ENCODE data around the gene TRAT1. TPM values are rescaled to one million over a fixed set of nuclear protein-coding genes. Genes with fewer than 3 reads are reported as not detected.

TRAT1 gene
- polyA plus RNA-seq, 1 experiment: not detected

GRCh38 chr3:108847187-108847586, 24.6 kb downstream of the TRAT1 start:
- ChIA-PET POLR2A (no interaction called here), CTCF (no interaction called here)
- H3K27ac ChIP-seq (ENCODE audit: low read depth, low read length): no peak overlapping the region
- H3K27me3 ChIP-seq (ENCODE audit: control insufficient read depth, insufficient read depth, low read length): peaks cover 3% of the 10 kb centered on the region
- H3K4me3 ChIP-seq (ENCODE audit: low read depth, low read length): no peak overlapping the region
- no peak for TF ChIP-seq CTCF (IDR thresholded peaks at IDR 0.05; ENCODE audit: low read depth, low read length)
- no peaks in the 10 kb centered on the region for H3K9me3 ChIP-seq (ENCODE audit: control insufficient read depth, insufficient read depth, low read length)
- no peak for DNase-seq (ENCODE audit: low read depth, low spot score)

GRCh38 chr3:108849075-108849474, 26.5 kb downstream of the TRAT1 start:
- H3K4me3 ChIP-seq (ENCODE audit: low read depth, low read length): no peak overlapping the region
- no peak overlapping the region for H3K27ac ChIP-seq (ENCODE audit: low read depth, low read length)
- H3K9me3 ChIP-seq (ENCODE audit: control insufficient read depth, insufficient read depth, low read length): no peaks in the 10 kb centered on the region
- TF ChIP-seq CTCF (IDR thresholded peaks at IDR 0.05; ENCODE audit: low read depth, low read length): no peak
- ChIA-PET POLR2A (no interaction called here), CTCF (no interaction called here)
- no peaks in the 10 kb centered on the region for H3K27me3 ChIP-seq (ENCODE audit: control insufficient read depth, insufficient read depth, low read length)
- no peak for DNase-seq (ENCODE audit: low read depth, low spot score)

DNA sequence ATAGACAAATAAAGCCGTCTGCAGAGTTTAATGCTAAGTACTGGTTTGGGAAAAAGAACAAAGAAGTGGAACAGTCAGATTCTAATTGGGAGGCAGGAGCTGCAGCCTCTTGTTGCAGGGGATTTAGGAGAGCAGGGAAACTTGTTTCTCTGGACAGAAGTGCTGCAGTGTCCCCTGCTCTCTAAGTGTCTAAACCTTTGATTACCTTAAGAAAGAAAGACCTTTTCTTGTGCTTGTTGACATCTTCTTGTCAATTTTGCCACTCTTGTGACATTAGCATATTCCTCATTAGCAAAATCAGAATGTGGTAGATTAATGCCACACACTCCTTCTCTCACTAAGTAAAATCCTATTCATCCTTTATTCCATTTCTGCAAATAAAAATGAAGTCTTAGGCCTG, 38.8 kb downstream of the TRAT1 start:
- POLR2A ChIA-PET: no interaction called here
- no peak for DNase-seq (ENCODE audit: low read depth, low spot score)
- Histone ChIP-seq H3K27ac (ENCODE audit: low read depth, low read length) (no peak overlapping the region), H3K9me3 (ENCODE audit: control insufficient read depth, insufficient read depth, low read length) (no peaks in the 10 kb centered on the region; the same call in 1 of the 2 replicates), H3K4me3 (ENCODE audit: low read depth, low read length) (no peak overlapping the region), H3K27me3 (ENCODE audit: control insufficient read depth, insufficient read depth, low read length) (no peaks in the 10 kb centered on the region)
- no peak for TF ChIP-seq CTCF (IDR thresholded peaks at IDR 0.05; ENCODE audit: low read depth, low read length)
- CTCF ChIA-PET: no interaction called here

DNA sequence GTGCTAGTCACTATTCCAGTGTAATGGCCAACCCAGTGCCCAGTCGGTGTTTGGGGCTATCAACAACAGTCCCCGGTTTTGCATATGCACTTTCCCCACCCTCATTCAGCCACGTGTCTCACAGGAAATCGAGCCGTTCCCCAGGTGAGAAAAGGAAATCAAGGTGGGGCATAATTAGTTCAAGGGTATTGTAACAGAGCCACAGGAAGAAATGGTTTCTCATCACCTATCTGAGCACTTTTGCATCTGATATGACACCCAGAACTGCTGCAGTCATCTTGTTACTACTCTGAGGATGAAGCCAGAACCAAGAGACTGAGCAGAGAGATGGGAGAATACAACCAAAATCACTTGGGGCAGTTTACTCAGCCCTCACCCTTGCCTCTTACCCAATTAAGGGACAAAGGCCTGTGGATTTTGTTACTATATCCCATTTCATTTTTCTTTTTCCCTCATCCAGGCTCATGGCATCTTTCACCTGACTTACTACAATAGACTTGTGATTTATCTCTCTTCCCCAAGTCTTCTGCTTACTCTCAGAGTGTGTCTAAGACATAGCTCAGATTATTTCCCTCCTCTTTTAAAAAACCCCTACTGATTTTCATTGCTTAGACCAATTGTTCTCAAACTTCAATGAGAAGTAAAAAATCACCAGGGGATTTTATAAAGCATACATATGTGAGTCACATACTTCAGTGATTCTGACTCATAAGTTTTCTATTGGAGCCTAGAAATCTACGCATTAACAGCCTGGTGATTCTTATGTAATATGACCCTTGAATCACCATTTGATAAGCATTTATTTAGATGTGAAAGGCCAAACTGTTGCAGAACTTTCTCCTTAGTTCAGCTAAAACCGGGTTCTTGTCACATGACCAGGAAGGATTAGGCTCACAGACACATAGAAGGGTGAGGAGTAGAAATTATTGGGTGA, 40.5 kb downstream of the TRAT1 start:
- H3K27me3 ChIP-seq (ENCODE audit: control insufficient read depth, insufficient read depth, low read length): no peaks in the 10 kb centered on the region
- no peak overlapping the region for H3K4me3 ChIP-seq (ENCODE audit: low read depth, low read length)
- H3K9me3 ChIP-seq (ENCODE audit: control insufficient read depth, insufficient read depth, low read length): no peaks in the 10 kb centered on the region; the same call in none of the 2 replicates
- ChIA-PET CTCF (interaction anchor here (1.0 kb wide), 1 partner anchor 52 kb away, joined by 3 read pairs; no protein-coding TSS in a partner anchor), POLR2A (no interaction called here)
- DNase-seq (ENCODE audit: low read depth, low spot score): peak; percentile 59
- H3K27ac ChIP-seq (ENCODE audit: low read depth, low read length): peak overlapping the region; percentile 83
- TF ChIP-seq CTCF (IDR thresholded peaks at IDR 0.05; ENCODE audit: low read depth, low read length): no peak

GRCh38 chr3:108863799-108864135, 41.2 kb downstream of the TRAT1 start:
- H3K9me3 ChIP-seq (ENCODE audit: control insufficient read depth, insufficient read depth, low read length): no peaks in the 10 kb centered on the region; the same call in none of the 2 replicates
- H3K27me3 ChIP-seq (ENCODE audit: control insufficient read depth, insufficient read depth, low read length): no peaks in the 10 kb centered on the region
- H3K4me3 ChIP-seq (ENCODE audit: low read depth, low read length): no peak overlapping the region
- peak overlapping the region; percentile 55 for H3K27ac ChIP-seq (ENCODE audit: low read depth, low read length)
- POLR2A ChIA-PET: no interaction called here
- no peak for DNase-seq (ENCODE audit: low read depth, low spot score)
- TF ChIP-seq CTCF (IDR thresholded peaks at IDR 0.05; ENCODE audit: low read depth, low read length): no peak
- CTCF ChIA-PET: interaction anchor here (1.0 kb wide), 1 partner anchor 52 kb away, joined by 3 read pairs; no protein-coding TSS in a partner anchor
